GM12878 (cell line): ENCODE measurements around the gene SFT2D1. TPM values are rescaled to one million over a fixed set of nuclear protein-coding genes. Genes with fewer than 3 reads are reported as not detected.

Source experiments
- ATAC-seq: fragments of 200-7000 bp; cut with Tn5 transposase; 3 replicates; pipeline ENCODE4 v1.9.1; 2020; ENCODE audit warnings: mild to moderate bottlenecking, moderate library complexity
- BruUV-seq: library from RNA; stranded (reverse); fragments of 400-500 nt; replicated peaks from 2 replicates; lab custom pipeline; 2021; lab: Mats Ljungman, UMichigan
- CTCF ChIA-PET: fragments of 300-600 bp; sonication (Branson Sonifier 250); formaldehyde crosslinking; extraction: SDS; loops from one replicate; lab custom pipeline; 2021; ENCODE audit warnings: inconsistent platforms; lab: Yijun Ruan, JAX
- POLR2A ChIA-PET: fragments of 350-600 bp; formaldehyde crosslinking; extraction: SDS; loops from one replicate; lab custom pipeline; 2021; ENCODE audit warnings: inconsistent platforms; lab: Charles Lee
- RAD21 ChIA-PET: fragments of 300-600 bp; sonication (Branson Sonifier 250); formaldehyde crosslinking; loops from one replicate; lab custom pipeline; 2023; ENCODE audit warnings: antibody characterized with exemption; ENCODE audit not compliant: unreplicated experiment; lab: Charles Lee
- SMC1A ChIA-PET: fragments of 300-600 bp; sonication (Branson Sonifier 250); formaldehyde crosslinking; loops from one replicate; lab custom pipeline; 2023; ENCODE audit not compliant: unreplicated experiment, uncharacterized antibody; lab: Charles Lee
- DNase-seq: peaks from one replicate; pipeline ENCODE4 v3.0.0-alpha.2; 2011; ENCODE audit warnings: low read depth, low spot score
- FAIRE-seq: peaks from 3 replicates; lab custom pipeline; 2011; peaks lifted over from hg19 to GRCh38; lab: Jason Lieb, UNC
- H2AFZ ChIP-seq: 2 replicates; pipeline ENCODE4 v1.6.0; 2011; ENCODE audit warnings: low read depth, low read length, control low read depth; ENCODE audit not compliant: control insufficient read depth
- H3K27ac ChIP-seq: 2 replicates; pipeline ENCODE4 v1.5.1; 2011; ENCODE audit warnings: control low read depth; ENCODE audit not compliant: control insufficient read depth, insufficient read depth
- H3K27me3 ChIP-seq, 2 experiments: replicated peaks in 1 of 2; 2 replicates each; pipeline versions ENCODE4 v1.6.0 to v1.6.1; 2011; ENCODE audit warnings: low read length in 1 of 2; ENCODE audit not compliant: control insufficient read depth in 2 of 2, insufficient read depth in 2 of 2
- H3K36me3 ChIP-seq, 2 experiments: 2 replicates each; pipeline ENCODE4 v1.5.1; 2011; ENCODE audit warnings: low read length in 1 of 2; ENCODE audit not compliant: control insufficient read depth in 2 of 2, insufficient read depth in 2 of 2
- H3K4me1 ChIP-seq: 2 replicates; pipeline ENCODE4 v1.6.1; 2011; ENCODE audit warnings: mild to moderate bottlenecking, low read length, moderate library complexity, mixed read lengths; ENCODE audit not compliant: control insufficient read depth, insufficient read depth
- H3K4me2 ChIP-seq: 2 replicates; pipeline ENCODE4 v1.6.0; 2011; ENCODE audit warnings: control low read depth; ENCODE audit not compliant: control insufficient read depth, insufficient read depth
- H3K4me3 ChIP-seq: fragments of 200-600 bp; sonication (generic); 2 replicates; pipeline ENCODE4 v1.5.1; 2016
- H3K79me2 ChIP-seq: 2 replicates; pipeline ENCODE4 v1.6.0; 2011; ENCODE audit warnings: low read length; ENCODE audit not compliant: control insufficient read depth, insufficient read depth
- H3K9ac ChIP-seq: 2 replicates; pipeline ENCODE4 v1.8.0; 2011; ENCODE audit warnings: low read length, control low read depth, mixed read lengths; ENCODE audit not compliant: control insufficient read depth, insufficient read depth
- H3K9me3 ChIP-seq: replicated peaks from 3 replicates; pipeline ENCODE4 v1.5.1; 2011; ENCODE audit warnings: mild to moderate bottlenecking, low read length; ENCODE audit not compliant: control insufficient read depth, insufficient read depth
- H4K20me1 ChIP-seq: 2 replicates; pipeline ENCODE4 v1.6.0; 2011; ENCODE audit not compliant: control insufficient read depth, insufficient read depth
- BMI1 ChIP-seq: fragments of 450-650 bp; IDR thresholded peaks from 2 replicates; pipeline ENCODE4 v1.6.1; 2016; ENCODE audit warnings: mild to moderate bottlenecking, moderate library complexity, borderline replicate concordance
- BRCA1 ChIP-seq: IDR thresholded peaks from 2 replicates; pipeline ENCODE4 v1.6.1; 2011; ENCODE audit warnings: low read depth, low read length, improper control_type of control experiment
- CHD2 ChIP-seq: IDR thresholded peaks from 2 replicates; pipeline ENCODE4 v1.6.1; 2011; ENCODE audit warnings: low read depth, low read length, improper control_type of control experiment, borderline replicate concordance
- ETV6 ChIP-seq, 2 experiments: fragments of 450-650 bp in 1 of 2; IDR thresholded peaks in 1 of 2; conservative IDR thresholded peaks in 1 of 2; 2 replicates each; pipeline ENCODE4 v1.6.1; 2014; ENCODE audit warnings: antibody characterized with exemption in 1 of 2, borderline replicate concordance in 1 of 2, low read depth in 1 of 2, mild to moderate bottlenecking in 1 of 2, moderate library complexity in 1 of 2
- HCFC1 ChIP-seq: fragments of 150-350 bp; IDR thresholded peaks from 2 replicates; pipeline ENCODE4 v1.6.1; 2014; ENCODE audit warnings: low read length
- HDGF ChIP-seq: fragments of 450-650 bp; IDR thresholded peaks from 2 replicates; pipeline ENCODE4 v1.6.1; 2016; ENCODE audit warnings: antibody characterized with exemption
- MEF2A ChIP-seq: IDR thresholded peaks from 2 replicates; pipeline ENCODE4 v1.6.1; 2011; ENCODE audit warnings: low read depth, mild to moderate bottlenecking, low read length, moderate library complexity; ENCODE audit not compliant: insufficient read depth
- MTA2 ChIP-seq: fragments of 450-650 bp; IDR thresholded peaks from 2 replicates; pipeline ENCODE4 v1.6.1; 2016; ENCODE audit warnings: low read depth, mild to moderate bottlenecking, moderate library complexity
- PBX3 ChIP-seq: IDR thresholded peaks from 2 replicates; pipeline ENCODE4 v1.6.1; 2011; ENCODE audit warnings: mild to moderate bottlenecking, low read depth, low read length, moderate library complexity; ENCODE audit not compliant: insufficient replicate concordance
- PKNOX1 ChIP-seq: fragments of 450-650 bp; IDR thresholded peaks from 2 replicates; pipeline ENCODE4 v1.6.1; 2016; ENCODE audit warnings: mild to moderate bottlenecking
- POLR2AphosphoS5 ChIP-seq: IDR thresholded peaks from 2 replicates; pipeline ENCODE4 v1.6.1; 2011; ENCODE audit warnings: mild to moderate bottlenecking, low read length, inconsistent platforms
- RUNX3 ChIP-seq: IDR thresholded peaks from 2 replicates; pipeline ENCODE4 v1.6.1; 2012; ENCODE audit warnings: low read length, inconsistent platforms
- TARDBP ChIP-seq: IDR thresholded peaks from 2 replicates; pipeline ENCODE4 v1.6.1; 2016; ENCODE audit warnings: borderline replicate concordance
- WGBS: methylation state at CpG from one replicate; pipeline ENCODE4 v1.1.6; 2016; ENCODE audit warnings: low lambda C conversion rate; ENCODE audit not compliant: insufficient replicate concordance, insufficient coverage; ENCODE audit errors: missing lambda C conversion rate; 5-methylcytosine and 5-hydroxymethylcytosine counted together
- in situ Hi-C: fragments of 300-500 bp; cut with MboI; formaldehyde crosslinking; loops from 9 replicates; pipeline ENCODE4 v1.14.3; 2018; ENCODE audit warnings: mixed read lengths
- intact Hi-C: fragments of 100-400 bp; cut with micrococcal nuclease; formaldehyde crosslinking; loops from one replicate; pipeline ENCODE4 v1.14.2; 2022; ENCODE audit not compliant: unreplicated experiment
- polyA plus RNA-seq, 11 experiments: library from polyadenylated mRNA; depleted of rRNA in 4 of 11; unstranded in 6 of 11; stranded (reverse) in 5 of 11; fragments of >200 nt; fragmentation: Nextera tagmentation in 4 of 11; fragmentation: Illumina TruSeq in 1 of 11; extraction: Ambion mirVana in 4 of 11; extraction: Trizol in 1 of 11; gene quantifications; 1 replicate in 1 of 11; 2 replicates in 10 of 11; pipeline versions ENCODE4 v1.2.1 to v1.2.3, GENCODE V29; 2011 to 2016; ENCODE audit warnings: inconsistent platforms in 2 of 11, missing spikeins in 2 of 11, low read depth in 1 of 11
- total RNA-seq, 4 experiments: library from RNA; depleted of rRNA in 3 of 4; stranded (reverse); fragments of >200 nt in 3 of 4; fragmentation: Illumina TruSeq in 1 of 4; extraction: Trizol in 1 of 4; gene quantifications; 2 replicates each; pipeline versions ENCODE4 v1.2.1 to v1.2.3, GENCODE V29; 2013 to 2021

SFT2D1 gene
- total and polyA plus RNA-seq, 10 of the 15 experiments (the other 5 are each of a cell fraction or from before 2014, with no cell fraction given), result 69.5 to 281 (median 124) TPM

- TF ChIP-seq ETV6 (conservative IDR thresholded peaks at IDR 0.05 in 1 of 2, IDR thresholded peaks at IDR 0.05 in 1 of 2; ENCODE audit: borderline replicate concordance in 1 of 2, low read depth in 1 of 2) (peak in 1 of 2 experiments; percentile 31; a peak in 1 of 4 replicates), MEF2A (peak; percentile 75), HCFC1 (no peak), BMI1 (no peak), BRCA1 (no peak), MTA2 (0 out of 2 replicates have a peak, but pooled peaks have one; percentile 15)
Measured at GRCh38 chr6:166335378-166336302, 6.7 kb downstream of the SFT2D1 start (continued).

GRCh38 chr6:166334878-166335277, 7.5 kb downstream of the SFT2D1 start:
- ChIA-PET RAD21 (interaction anchor here (1.2 to 5.3 kb wide), 6 partner anchors 8 to 66 kb away, joined by 3 to 43 read pairs (median 6); partner anchors contain the start of gene PRR18), POLR2A (interaction anchor here (1.2 to 3.6 kb wide), 5 partner anchors 9 to 760 kb away, joined by 3 to 24 read pairs (median 5); no protein-coding TSS in a partner anchor)
- BruUV-seq, result no TSS peak

More at GRCh38 chr6:166334878-166335277, 7.5 kb downstream of the SFT2D1 start:
- ChIA-PET CTCF (interaction anchor here (1.5 to 4.7 kb wide), 2 partner anchors 46 to 54 kb away, joined by 4 to 45 read pairs; no protein-coding TSS in a partner anchor), SMC1A (interaction anchor here (1.5 to 4.9 kb wide), 5 partner anchors 8 to 49 kb away, joined by 4 to 41 read pairs (median 9); no protein-coding TSS in a partner anchor)
- no peak for FAIRE-seq
- DNase-seq, result no peak
- no peaks in the 10 kb centered on the region for H3K27me3 ChIP-seq
- H3K4me2 ChIP-seq, result 0 out of 2 replicates have a peak overlapping the region, but pooled peaks have one; percentile 21
- H3K4me1 ChIP-seq, result peaks cover 43% of the 10 kb centered on the region
- peaks cover 100% of the 10 kb centered on the region for H3K79me2 ChIP-seq
- H2AFZ ChIP-seq, result no peak overlapping the region
- in situ Hi-C loops (loop anchor here (5.0 kb wide), 1 partner anchor 47 kb away; the partner anchor contains the start of gene MPC1), intact Hi-C loops (loop anchor here (10.0 kb wide), 1 partner anchor 760 kb away; no protein-coding TSS in a partner anchor)
- peak overlapping the region; percentile 93 for H3K27ac ChIP-seq
- TF ChIP-seq CHD2, result no peak
- TF ChIP-seq HDGF, result no peak
- TF ChIP-seq PBX3, result peak; percentile 44
- peak; percentile 56; the same call in 1 of the 2 replicates for TF ChIP-seq PKNOX1
- TF ChIP-seq POLR2AphosphoS5, result peak; percentile 63; the same call in 1 of the 2 replicates
- TF ChIP-seq TARDBP, result no peak
- 0 out of 2 replicates have a peak, but pooled peaks have one; percentile 4 for TF ChIP-seq RUNX3
- no peak for ATAC-seq
- H4K20me1 ChIP-seq, result 0 out of 2 replicates have a peak, but pooled peaks cover under 1% of the 10 kb centered on the region
- peaks cover 2 to 15% of the 10 kb centered on the region in 2 experiments for H3K36me3 ChIP-seq
- no peaks in the 10 kb centered on the region; the same call in 2 of the 3 replicates for H3K9me3 ChIP-seq
- no peak overlapping the region; the same call in 1 of the 2 replicates for H3K9ac ChIP-seq
- 95% methylated on average over 8 of the region's 8 CpGs for WGBS
- H3K4me3 ChIP-seq, result no peak overlapping the region
